HG02885 (cell line): ENCODE measurements around the gene PTRH2.

Source experiments
- ATAC-seq: cut with Tn5 transposase; IDR thresholded peaks from one replicate; pipeline ENCODE4 v1.9.1; 2021; ENCODE audit warnings: mild to moderate bottlenecking; ENCODE audit not compliant: unreplicated experiment, poor library complexity

Gene PTRH2

DNA sequence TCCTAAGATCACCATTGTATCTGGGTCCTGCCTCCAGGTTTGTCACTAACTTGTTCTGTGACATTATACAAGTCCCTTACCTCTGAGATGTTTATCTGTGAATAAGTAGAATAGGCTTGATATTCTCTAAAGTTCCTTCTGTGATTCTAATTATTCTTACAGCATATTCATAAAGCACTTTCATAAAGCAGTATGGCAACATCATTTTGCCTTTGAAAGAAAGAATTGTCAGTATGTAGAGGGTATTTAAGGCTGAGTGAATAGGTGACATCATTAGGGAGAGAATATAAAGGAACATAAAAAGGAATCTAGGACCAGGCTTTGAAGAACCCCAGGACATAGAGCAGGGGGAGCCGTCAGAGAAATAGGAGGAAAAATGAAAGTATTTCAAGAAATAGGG lies 15.8 kb upstream of the PTRH2 start:
- ATAC-seq: no peak

DNA sequence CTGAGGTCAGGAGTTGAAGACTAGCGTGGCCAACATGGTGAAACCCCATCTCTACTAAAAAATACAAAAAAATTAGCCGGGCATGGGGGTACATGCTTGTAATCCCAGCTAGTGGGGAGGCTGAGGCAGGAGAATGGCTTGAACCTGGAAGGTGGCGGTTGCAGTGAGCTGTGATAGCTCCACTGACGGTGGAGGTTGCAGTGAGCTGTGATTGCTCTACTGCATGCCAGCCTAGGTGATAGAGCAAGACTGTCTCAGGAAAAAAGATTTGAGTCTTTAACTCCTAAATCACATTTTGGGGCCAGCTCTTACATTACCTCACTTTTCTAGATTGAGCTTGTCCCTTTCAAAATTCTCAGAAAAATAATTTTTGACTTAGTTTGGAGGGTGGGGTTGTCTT lies 15.4 kb upstream of the PTRH2 start:
- no peak for ATAC-seq

DNA sequence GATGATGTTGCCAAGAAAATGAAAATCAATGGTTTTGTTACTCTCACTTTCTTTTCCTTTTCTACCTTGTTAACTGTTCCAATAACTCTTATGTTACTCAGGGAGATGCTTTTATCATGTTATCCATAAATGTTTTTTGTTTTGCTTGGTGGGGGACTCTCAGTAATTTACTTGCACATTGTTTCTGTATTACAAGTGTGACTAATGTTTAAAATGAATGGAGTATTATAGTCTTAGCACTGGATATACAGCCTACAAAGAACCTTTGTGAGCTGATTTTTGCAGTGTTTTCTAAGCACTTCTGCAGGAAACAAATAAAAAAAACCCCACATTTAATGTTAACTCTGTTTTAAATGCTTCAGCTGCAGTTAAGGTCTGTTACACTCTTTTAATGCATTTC lies 12.3 kb upstream of the PTRH2 start:
- no peak for ATAC-seq

DNA sequence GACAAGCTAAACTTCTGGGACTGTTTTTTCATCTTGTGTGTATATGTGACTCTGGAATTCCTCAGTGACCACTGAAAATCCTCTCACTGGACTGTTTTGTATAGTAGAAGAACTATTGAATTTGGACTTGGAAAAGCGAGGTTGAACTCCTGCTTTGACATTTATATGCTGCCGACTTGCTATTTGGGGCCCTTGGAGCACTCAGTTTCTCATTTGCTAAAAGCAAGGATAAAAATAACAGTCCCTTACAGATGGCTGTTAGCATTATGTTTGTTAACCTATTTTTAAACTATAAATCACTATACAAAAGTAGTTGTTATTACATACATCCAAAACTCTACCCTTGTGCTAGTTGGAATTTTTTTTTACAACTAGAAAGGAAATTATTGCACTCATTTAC lies 9.2 kb upstream of the PTRH2 start:
- ATAC-seq: no peak

DNA sequence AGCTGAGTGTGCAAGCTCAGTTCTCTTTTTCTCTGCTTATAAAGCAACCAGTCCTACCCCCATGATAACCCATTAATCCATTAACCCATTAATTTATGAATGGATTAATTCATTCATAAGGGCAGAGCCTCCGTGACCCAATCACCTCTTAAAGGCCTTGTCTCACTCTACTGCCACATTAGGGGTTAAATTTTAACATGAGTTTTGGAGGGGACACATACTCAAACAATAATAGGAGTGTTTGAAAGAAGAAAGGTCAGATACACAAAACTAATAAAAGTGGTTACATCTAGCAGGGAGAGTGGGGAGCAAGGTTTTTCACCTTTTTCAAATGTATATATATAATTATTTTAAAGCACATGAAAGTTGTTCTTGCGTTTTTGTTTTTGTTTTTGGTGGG lies 7.0 kb upstream of the PTRH2 start:
- ATAC-seq: no peak

DNA sequence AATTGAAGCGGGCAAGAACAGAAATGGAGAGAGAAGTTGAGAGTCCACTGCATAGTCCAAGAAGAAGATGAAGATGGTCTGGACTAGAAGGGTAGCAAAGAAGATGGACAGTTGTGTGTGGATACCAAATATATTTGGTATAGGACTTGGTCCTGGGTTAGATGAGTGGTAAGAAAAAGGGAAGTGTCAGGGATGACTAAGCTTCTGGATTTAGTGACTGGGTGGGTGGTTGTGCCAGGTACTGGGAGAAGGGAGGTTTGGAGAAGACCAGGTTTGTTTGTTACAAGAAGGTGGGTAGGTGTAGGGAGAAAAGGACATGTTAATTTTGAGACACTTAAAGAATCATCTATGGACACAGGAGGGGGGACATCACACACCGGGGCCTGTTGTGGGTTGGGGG lies 5.6 kb upstream of the PTRH2 start:
- no peak for ATAC-seq

DNA sequence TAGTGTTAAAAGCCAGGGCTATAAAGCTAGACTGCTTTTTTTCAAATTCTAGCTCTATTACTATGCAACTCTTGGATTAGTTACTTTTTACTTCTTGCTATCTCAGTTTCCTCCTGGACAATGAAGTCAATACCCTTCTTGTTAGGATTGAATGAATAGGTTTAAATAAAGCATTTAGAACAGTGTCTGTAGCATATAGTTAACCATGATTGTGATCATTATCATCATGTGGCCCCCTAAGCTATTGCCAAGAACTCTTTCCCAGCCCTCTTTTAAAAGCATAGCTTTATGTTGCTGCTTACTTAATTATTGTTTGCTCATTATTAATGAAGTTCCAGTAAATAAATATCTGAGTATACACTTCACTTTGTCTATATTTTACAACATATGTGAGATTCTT lies 4.7 kb upstream of the PTRH2 start:
- no peak for ATAC-seq

DNA sequence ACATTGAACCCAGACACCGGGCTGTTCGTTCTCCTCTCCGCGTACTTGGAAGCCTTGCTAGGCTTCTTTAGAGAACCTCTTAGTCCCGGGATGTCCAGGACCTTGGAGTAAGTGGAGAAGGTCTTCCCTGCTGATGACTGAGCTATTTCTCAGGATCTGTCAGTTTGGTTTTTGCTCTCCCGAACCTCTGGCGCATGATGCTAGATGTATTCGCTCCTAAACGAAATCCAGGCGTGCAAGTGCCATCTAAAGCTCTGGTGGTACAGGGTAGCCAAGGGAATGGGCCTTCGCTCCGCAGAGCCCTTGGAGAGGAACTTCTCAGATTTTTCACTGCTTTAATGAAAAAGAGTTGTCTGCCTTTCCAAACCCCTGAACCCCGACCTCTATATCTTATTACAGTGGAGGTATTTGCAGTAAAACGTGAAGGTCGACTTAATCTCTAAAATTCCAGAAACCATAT lies 771 bp upstream of the PTRH2 start:
- no peak for ATAC-seq

DNA sequence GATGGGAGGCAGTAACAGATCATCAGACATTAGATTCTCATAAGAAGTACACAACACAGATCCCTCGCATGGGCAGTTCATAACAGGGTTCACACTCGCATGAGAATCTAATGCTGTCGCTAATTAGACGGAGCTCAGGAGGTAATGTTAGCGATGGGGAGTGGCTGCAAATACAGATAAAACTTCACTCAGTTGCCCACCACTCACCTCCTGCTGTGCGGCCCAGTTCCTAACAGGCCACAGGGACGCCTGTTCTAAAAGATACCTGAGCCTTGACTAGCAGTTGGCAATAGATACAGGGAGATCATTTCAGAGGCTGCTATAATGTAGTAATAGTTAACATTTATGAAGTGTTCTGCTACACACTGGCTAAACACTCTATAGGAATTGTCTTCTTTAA lies 4.9 kb downstream of the PTRH2 start:
- ATAC-seq: no peak

DNA sequence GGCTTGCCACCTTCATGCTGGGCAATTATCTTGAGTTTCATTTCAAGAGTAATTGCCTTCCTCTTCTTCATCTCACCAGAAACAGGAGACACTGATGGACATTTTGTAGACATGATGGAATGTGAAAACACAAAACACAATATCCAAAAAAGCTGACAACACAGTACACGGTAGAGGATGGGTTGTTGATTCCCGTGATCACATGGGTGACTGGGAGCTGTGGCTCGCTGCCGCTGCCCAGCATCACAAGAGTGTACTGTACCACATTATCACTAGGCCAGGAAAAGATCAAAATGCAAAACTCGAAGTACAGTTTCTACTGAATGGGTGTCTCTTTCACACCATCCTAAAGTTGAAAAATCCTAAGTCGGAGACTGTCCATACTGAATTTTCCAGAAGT lies 7.4 kb downstream of the PTRH2 start:
- no peak for ATAC-seq

DNA sequence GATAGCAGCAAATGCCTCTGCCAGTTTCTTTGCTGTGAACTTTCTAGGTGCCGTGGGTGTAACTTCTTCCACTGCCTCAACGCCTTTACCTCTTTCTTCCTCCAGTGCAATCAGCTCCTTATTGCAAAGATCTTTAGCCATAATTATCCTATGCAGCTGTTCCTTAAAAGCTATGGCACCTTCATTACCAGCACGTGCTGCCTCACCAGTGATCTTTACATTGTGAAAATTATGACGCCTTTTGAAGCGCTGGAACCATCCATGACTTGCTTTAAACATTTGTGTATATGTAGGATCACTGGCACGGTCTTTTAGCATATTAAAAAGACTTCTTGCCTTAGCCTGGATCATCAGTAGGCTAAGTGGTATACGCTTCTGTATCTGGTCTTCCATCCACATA lies 8.0 kb downstream of the PTRH2 start:
- no peak for ATAC-seq

DNA sequence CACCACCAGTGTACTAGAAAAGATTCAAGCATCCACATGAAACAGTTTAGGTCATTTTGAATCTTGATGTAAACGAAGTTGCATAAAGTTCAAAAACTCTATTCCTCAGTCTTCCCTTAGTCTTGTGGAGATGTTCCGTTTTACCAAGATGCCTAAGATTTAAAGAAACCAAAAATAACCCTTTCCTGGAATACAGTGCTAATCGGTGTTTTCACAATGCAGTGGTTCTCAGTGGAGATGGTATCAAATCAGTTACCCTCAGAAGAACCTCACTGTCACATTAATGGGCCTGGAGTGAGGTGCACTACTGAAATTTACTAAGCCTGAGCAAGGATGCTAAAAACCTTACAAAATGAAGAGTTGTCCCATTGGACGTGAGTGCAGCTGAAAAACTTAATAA lies 9.1 kb downstream of the PTRH2 start:
- ATAC-seq: no peak

DNA sequence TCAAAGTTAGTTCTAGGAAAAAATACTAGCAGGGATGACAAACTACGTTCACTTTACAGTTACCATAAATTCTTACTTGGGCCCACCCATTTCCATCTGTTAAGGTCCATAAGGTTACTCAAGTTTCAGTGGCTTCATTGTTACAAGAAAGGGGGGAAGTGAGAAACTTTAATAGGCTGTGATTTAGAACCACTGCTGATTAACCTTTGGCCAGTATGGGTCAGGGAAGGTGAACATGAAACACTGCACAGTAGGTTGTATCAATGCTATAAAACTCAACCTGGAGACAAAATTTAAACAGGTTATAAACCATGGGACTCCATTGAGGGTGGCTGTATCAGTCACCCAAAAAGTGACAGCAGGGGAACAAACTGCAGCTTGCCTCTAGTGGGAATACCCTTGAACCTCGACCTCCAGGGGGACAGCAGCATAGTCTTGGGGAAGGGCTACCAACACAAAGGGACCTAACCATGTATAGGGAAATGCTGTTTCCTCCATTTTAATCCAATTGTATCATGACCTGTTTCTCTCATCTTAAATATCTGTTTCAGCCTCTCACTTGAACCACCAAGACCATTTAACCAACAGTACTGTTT lies 10.4 kb downstream of the PTRH2 start:
- no peak for ATAC-seq

DNA sequence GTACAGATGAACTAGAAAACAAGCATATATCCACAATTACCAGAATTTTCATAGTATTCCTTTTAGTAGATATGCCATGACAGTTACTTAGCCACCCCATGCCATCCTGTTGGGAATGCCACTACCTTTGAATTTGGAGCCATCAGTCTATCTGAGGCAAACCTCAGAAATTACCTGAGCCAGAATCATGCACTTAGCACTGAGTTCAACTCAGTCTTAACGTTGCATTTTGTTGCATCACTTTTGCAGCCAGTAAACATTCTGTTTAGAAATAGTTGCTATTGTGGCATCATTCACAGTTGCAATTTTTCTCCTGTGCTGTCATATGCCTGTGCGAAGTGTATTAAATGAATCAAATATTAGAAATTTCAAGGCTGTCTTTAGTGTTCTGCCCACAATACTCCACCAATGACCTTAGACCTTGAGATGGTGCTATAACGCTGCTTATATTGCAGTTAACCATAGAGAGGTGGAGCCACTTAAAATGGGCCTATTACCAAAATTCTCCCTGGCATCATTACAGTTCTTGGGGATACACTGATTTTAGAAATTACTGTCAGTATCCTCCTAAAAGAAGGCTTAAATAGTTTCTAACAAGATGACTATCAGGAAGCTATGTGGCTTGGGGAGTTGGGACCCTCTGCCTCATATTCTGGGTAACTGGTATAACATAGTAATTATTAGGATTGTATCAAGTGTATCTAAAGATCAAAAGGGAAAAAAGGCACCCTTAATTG lies 11.1 kb downstream of the PTRH2 start:
- no peak for ATAC-seq

DNA sequence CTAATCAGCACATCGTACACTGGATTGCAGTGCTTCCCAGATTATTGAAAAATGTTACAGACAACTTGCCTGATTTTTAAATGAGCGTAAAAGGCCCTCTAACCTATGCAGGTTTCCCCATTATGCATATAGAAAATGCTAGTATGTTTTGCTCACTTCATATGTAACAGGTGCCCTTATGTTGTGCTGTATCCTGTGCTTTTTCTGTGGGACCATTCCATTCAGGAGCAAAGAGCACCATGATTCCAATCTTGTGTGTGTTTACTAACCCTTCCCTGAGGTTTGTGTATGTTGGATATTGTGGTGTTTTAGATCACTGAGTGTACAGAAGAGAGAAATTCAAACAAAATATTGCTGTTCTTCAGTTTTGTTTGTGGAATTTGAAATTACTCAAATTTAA lies 12.9 kb downstream of the PTRH2 start:
- ATAC-seq: no peak

DNA sequence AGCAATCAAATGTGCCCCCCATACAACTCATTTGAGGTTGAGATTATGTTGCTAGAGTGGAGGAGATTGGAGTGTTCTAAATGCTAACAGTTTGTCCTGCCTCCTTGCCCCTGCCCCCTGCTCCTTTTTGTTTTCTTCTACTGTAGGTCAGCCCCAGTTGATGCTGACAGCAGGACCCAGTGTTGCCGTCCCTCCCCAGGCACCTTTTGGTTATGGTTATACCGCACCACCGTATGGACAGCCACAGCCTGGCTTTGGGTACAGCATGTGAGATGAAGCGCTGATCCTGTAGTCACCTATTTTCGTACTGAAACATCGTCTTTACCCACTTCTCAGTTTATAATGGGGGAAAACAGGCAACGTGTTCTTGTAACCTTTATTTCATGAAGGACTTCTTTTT lies 13.6 kb downstream of the PTRH2 start:
- no peak for ATAC-seq

DNA sequence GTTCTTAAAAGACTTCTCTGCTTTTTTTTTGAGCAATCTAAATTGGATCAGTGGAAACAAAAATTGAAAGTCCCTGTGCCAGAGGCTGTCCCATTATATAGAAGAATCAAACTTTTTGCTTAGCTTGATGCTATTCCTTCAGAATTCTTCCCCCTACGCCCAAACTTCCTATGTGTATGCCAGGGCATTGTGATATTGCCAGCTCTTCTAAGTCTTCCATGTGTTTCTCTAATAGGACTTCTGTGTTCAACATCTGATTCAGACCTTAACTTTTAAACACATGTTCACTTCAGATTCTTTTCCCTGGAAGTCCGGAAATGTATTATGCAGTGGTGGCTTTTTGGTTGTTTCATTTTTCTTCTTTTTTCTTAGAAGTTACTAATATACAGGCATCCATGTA lies 18.7 kb downstream of the PTRH2 start:
- no peak for ATAC-seq

DNA sequence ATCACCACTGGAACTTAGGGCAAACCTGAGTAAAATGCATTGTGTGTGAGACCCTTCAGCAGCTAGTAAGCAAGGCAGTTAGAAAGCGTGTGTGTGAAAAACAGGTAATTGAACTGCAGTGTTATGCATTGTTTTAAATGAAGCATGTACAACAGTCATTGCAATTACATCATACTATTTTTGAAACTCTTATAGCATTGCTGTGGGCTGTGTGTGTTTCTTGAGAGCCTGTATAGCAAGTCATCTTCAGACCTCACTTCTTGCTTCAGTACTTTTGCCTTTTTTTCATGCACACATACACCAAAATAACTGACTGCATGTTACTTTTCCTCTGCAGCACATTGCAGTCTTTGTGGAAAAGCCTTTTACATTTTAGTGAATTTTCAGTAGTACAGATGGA lies 19.2 kb downstream of the PTRH2 start:
- no peak for ATAC-seq

DNA sequence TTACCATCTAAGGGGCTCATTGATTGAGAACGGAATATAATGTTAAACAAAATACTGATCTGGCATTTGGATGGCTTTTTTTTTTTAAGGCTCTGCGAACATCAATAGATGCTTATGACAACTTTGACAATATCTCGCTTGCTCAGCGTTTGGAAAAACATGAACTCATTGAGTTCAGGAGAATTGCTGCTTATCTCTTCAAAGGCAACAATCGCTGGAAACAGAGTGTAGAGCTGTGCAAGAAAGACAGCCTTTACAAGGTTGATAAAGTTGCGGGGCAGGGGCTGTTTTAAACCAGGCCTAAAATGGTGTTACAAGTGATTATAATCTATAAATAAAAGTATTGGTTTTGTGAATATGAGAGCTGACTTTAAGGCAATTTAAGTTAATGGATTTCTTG lies 22.3 kb downstream of the PTRH2 start:
- ATAC-seq: no peak

DNA sequence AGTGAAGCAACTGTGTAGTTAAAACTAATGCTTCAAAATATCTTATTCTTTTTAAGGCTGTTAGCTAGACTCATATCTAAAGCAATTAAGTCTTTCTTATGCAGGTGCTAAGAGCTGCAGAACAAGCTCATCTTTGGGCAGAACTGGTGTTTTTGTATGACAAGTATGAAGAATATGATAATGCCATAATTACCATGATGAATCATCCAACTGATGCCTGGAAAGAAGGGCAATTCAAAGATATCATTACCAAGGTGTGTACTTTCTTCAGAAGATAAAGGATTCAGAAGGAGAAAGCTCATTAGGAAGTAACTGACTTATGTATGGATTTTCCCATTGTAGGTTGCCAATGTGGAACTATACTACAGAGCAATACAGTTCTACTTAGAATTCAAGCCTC lies 23.9 kb downstream of the PTRH2 start:
- ATAC-seq: no peak

DNA sequence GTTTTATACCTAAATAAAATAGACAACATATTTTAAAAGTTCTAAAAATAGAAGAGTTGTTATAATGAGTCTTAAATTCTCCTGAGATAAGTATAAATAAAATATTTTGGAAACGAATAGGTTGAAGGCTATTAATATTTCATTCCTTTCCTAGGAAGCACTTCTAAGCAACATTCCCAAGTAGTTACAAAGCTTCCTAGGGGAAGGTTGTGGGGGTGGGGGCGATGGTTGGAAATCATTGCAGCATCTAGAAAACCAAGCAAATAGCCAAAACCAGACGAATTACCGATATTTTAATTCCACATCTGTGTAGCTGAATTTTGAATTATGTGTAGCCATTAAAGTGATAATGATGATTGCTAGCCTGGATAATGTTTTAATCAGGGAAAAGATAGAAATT lies 26.9 kb downstream of the PTRH2 start:
- no peak for ATAC-seq

DNA sequence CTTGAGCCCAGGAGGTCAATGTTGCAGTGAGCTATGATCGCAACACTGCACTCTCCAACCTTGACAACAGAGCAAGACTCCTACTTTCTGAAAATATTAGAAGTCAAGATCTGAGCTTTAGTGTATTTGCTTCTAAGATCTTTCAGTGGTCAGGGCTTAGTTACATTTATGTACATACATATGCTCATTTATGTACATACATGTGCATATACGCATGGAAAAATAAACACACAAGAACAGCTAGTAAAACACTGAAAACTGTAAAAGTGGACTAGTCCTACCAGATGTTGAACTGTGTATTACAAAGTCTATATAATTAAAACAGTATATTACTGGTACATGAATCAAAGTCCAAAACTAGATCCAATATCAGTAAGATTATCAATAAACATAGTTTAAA lies 28.3 kb downstream of the PTRH2 start:
- ATAC-seq: no peak
